ENCODE results near the gene STARD8.
A peak's percentile ranks its signal among the peaks of the same experiment; 100 is the strongest.
"Not testable (repeated sequence)": the region's sequence is repeated elsewhere in the genome, so short reads cannot be mapped to it uniquely, and the experiment has no call there.

STARD8 gene

GRCh38 chrX:68717663-68718442 lies 70.4 kb downstream of the STARD8 start:
- DNase-seq (ENCODE audit: low read depth), result no peak

- no peak for DNase-seq (ENCODE audit: low read depth)
Observed at GRCh38 chrX:68718443-68718820, 71.0 kb downstream of the STARD8 start.

DNA sequence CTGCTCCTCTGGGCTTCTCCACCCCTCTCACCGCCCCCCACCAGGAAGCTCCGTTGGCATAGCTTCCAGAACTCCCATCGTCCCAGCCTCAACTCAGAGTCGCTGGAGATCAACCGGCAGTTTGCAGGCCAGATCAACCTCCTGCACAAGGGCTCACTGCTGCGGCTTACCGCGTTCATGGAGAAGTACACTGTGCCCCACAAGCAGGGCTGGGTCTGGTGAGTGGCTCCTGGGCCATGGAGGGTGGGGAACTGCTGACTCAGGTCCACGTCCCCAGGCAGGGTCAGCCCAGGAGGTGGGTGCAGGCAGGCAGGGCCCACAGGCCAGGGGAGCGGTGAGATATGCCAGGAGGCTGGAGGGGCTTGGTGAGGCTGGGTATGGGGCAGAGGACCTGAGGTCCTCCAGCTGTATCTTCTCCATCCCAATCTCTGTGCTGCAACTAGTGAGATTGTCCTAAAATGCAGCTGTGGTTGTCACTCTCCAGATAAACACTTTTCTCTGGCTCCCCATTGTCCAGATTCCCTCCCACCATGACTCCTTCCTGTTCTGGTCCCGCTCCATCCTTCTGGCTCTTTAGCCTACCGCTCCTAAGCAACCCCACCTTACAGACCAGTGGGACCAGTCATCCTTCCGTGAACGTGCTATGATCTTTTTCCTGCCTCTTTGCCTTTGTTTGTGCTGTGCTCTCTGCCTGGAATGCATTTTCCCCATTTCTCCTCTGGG lies 71.9 kb downstream of the STARD8 start:
- no peak for DNase-seq (ENCODE audit: low read depth)

DNA sequence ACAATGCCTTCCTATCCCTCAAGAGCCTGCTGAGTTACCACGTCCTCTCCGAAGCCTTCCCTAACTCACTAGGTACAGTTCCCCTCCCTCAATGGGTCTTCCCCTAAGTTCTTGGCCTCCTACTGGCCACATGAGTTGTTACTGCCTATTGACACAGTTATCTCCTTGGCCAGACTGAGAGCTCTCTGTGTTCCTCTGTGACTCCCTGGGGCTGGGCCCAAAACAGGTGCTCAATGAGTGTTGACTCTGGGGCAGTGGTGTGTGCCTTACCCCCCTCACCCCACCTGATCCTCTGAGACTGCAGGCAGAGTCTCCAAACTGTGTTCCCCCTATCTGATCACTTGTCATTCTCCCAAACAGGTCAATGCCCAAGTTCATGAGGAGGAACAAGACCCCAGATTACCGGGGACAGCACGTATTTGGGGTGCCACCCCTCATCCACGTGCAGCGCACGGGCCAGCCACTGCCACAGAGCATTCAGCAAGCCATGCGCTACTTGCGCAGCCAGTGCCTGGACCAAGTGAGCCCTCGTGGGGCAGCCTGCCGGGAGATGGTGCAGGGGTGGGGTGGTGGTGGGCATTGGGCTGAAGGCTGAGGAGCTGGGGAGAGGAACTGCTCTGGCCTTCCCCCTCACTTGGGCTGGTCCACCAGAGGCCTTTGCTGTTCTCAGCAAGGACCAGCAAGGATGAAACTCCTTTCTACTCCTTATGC lies 72.6 kb downstream of the STARD8 start:
- DNase-seq (ENCODE audit: low read depth), result peak; percentile 1

GRCh38 chrX:68720851-68721250 lies 73.4 kb downstream of the STARD8 start:
- no peak for DNase-seq (ENCODE audit: low read depth)

GRCh38 chrX:68721546-68721945 lies 74.1 kb downstream of the STARD8 start:
- no peak for DNase-seq (ENCODE audit: low read depth)

- DNase-seq (ENCODE audit: low read depth), result no peak
Observed at GRCh38 chrX:68721991-68722860, 74.8 kb downstream of the STARD8 start.

GRCh38 chrX:68723491-68724155 lies 76.2 kb downstream of the STARD8 start:
- no peak for DNase-seq (ENCODE audit: low read depth)

GRCh38 chrX:68724531-68725020 lies 77.1 kb downstream of the STARD8 start:
- no peak for DNase-seq (ENCODE audit: low read depth)

DNA sequence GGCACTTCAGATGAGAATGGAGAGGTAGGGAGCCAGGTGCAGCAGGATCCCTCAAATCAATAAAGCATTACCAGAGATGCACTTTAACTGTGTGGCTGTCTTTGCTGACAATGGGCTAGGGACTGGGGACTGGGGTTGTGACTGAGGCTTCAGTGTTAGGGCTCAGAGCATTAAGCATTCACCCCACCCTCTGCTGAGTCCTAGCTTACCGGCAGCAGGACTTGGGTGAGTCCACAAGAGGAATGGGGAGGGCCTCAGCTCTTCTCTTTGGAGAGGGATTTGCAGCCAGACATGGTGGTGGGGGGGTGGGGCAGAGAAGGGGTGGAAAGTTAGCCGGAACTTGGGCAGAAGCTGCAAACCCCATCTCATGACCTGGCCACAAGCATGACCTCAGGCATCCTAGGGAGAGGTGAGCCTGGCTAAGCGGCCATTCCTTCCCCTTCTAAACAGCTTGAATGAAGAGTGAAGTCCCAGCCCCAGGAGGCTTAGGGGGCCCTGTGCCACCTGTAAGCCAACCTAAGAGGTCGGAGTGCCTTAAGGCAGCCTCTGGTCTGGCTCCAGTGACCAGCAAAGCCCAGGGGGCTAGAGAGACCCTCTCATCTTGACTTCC lies 78.4 kb downstream of the STARD8 start:
- DNase-seq (ENCODE audit: low read depth), result no peak

GRCh38 chrX:68726366-68726765 lies 78.9 kb downstream of the STARD8 start:
- DNase-seq (ENCODE audit: low read depth), result no peak

DNA sequence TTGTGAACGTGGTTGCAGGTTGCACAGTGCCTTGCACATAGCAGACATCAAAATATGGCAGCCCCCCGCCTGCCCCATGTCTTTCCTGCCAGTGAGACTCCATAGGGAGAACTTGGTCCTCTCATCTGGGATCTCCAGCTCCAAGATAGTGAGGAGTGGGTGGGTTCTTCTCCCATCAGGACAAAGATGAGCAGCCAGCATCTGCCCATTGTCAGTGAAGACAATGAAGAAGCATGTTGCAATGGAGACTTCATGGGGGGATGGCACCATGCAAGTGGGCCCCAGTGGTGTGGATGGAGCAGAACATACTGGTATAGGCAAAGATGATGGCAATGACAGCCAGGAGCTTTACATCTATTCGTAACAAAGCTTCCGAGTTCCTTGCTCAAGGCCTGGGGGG lies 80.2 kb downstream of the STARD8 start:
- no peak for DNase-seq (ENCODE audit: low read depth)

GRCh38 chrX:68728186-68728585 lies 80.7 kb downstream of the STARD8 start:
- DNase-seq (ENCODE audit: low read depth), result no peak

- no peak for DNase-seq (ENCODE audit: low read depth)
Observed at GRCh38 chrX:68731254-68731653, 83.8 kb downstream of the STARD8 start.

DNA sequence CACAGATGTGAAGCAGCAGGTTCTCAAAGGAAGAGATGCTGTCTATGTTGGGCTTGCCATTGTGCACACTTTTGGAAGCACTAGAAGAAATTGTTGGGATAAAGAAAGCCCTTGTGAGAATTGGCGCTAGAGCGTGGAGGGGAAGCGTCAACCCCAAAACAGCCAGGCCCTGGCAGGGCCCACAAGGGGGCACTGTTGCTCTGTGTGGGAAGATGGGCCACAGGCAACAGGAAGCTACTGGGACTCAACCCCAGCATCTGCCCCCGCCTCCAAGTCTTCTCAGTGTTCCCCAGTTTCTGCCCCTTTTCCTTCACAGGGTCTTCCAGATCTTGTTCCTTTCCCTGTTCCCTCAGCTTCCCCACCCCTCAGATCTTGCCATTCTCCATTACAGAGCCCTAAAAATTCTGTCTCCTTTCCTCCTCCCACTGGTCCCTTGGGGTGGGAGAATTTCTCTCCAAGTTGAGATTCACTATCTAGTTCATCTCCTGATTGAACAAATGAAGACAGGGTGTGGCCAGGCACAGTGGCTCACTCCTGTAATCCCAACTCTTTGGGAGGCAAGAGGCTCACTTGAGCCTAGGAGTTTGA lies 85.5 kb downstream of the STARD8 start:
- peak; percentile 23 for DNase-seq (ENCODE audit: low read depth)

DNA sequence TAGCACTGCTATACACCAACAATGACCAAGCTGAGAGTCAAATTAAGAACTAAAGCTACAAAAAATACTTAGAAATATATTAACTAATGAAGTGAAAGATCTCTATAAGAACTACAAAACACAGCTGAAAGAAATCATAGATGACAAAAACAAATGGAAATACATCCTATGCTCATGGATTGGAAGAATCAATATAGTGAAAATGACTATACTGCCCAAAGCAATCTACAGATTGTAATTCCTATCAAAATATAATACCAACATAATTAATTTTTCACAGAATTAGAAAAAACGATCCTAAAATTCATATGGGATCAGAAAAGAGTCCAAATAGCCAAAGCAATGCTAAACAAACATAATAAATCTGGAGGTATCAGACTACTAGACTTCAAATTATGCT lies 87.8 kb downstream of the STARD8 start:
- no peak for DNase-seq (ENCODE audit: low read depth)

DNA sequence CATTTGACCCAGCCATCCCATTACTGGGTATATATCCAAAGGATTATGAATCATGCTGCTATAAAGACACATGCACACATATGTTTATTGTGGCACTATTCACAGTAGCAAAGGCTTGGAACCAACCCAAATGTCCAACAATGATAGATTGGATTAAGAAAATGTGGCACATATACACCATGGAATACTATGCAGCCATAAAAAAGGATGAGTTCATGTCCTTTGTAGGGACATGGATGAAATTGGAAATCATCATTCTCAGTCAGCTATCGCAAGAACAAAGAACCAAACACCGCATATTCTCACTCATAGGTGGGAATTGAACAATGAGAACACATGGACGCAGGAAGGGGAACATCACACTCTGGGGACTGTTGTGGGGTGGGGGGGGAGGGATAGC lies 94.4 kb downstream of the STARD8 start:
- DNase-seq (ENCODE audit: low read depth), result not testable (repeated sequence)

DNA sequence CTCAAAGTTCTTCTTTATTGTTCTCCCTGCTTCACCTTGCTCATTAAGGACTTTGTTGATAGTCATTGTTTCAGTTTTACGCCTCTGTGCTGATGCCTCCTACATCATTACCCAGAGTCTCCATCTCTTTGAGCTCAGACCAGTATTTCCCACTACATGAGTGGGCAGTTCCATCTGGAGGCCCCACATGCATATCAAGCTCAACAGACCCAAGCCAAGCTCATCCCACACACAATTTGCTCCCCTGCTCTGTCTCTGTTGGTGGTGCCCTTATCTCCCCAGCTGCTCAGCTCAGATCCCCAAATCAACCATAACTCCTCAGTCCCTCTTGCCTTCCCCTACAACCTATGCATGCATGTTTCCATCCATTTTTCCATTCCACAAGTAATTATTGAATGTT lies 96.3 kb downstream of the STARD8 start:
- DNase-seq (ENCODE audit: low read depth), result no peak

GRCh38 chrX:68746988-68747387 lies 99.5 kb downstream of the STARD8 start:
- no peak for DNase-seq (ENCODE audit: low read depth)

DNA sequence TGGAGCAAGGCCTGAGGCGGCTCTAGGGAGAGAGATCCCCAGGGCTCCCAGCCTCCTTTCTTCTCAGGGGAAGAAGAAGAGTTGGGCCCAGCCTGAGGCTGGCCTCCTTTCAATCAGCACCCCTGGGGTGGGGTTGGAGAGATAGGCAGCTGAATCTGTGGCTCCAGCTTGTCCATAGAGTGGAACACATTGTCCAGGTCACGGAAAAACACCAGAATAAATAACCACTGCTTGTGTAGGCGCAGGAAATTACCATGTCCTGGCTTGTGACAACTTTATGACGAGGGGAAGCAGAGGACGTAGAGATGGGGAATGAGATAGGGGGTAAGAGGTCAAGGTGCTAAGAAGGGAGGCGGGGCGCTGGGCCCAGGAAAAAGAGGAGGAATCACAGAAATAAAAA lies 100.6 kb downstream of the STARD8 start:
- no peak for DNase-seq (ENCODE audit: low read depth)

Measured in fibroblast of gingiva (primary cell).